Loucy (cell line): ENCODE data around the gene GTSE1.

Experiments used
- H2AFZ ChIP-seq: fragments of 200-600 bp; sonication (generic); 2 replicates; pipeline ENCODE4 v1.6.0; 2016; ENCODE audit warnings: antibody characterized with exemption, mild to moderate bottlenecking, low read length, moderate library complexity
- H3F3A ChIP-seq: fragments of 200-600 bp; 2 replicates; pipeline ENCODE4 v1.6.0; 2016; ENCODE audit warnings: antibody characterized with exemption, low read depth, mild to moderate bottlenecking
- H3K27me3 ChIP-seq: fragments of 200-600 bp; sonication (generic); 2 replicates; pipeline ENCODE4 v1.6.1; 2014; ENCODE audit warnings: low read length, mild to moderate bottlenecking; ENCODE audit not compliant: insufficient read depth, poor library complexity, severe bottlenecking
- H3K36me3 ChIP-seq: fragments of 200-600 bp; sonication (generic); 2 replicates; pipeline ENCODE4 v1.6.1; 2016; ENCODE audit warnings: low read length; ENCODE audit not compliant: insufficient read depth
- H3K4me1 ChIP-seq: fragments of 200-600 bp; sonication (generic); 2 replicates; pipeline ENCODE4 v1.5.1; 2014; ENCODE audit warnings: low read length, mild to moderate bottlenecking; ENCODE audit not compliant: insufficient read depth, poor library complexity, severe bottlenecking
- H3K4me2 ChIP-seq: fragments of 200-600 bp; sonication (generic); 2 replicates; pipeline ENCODE4 v1.6.0; 2014; ENCODE audit warnings: antibody characterized with exemption, low read length, low read depth, mild to moderate bottlenecking; ENCODE audit not compliant: poor library complexity, severe bottlenecking
- H3K4me3 ChIP-seq: fragments of 200-600 bp; sonication (generic); 2 replicates; pipeline ENCODE4 v1.5.1; 2014; ENCODE audit warnings: low read length, mild to moderate bottlenecking, mixed read lengths; ENCODE audit not compliant: poor library complexity, severe bottlenecking
- H3K79me2 ChIP-seq: fragments of 200-600 bp; sonication (generic); 2 replicates; pipeline ENCODE4 v1.6.1; 2014; ENCODE audit warnings: low read length; ENCODE audit not compliant: insufficient read depth
- H3K9ac ChIP-seq: fragments of 200-600 bp; sonication (generic); 2 replicates; pipeline ENCODE4 v1.6.0; 2014; ENCODE audit warnings: mild to moderate bottlenecking, low read depth, low read length, moderate library complexity; ENCODE audit not compliant: poor library complexity, severe bottlenecking
- H3K9me2 ChIP-seq: fragments of 200-600 bp; sonication (generic); replicated peaks from 2 replicates; pipeline ENCODE4 v1.6.1; 2016; ENCODE audit warnings: low read depth, low read length, mixed read lengths
- H3K9me3 ChIP-seq: fragments of 200-600 bp; sonication (generic); 2 replicates; pipeline ENCODE4 v1.6.1; 2014; ENCODE audit warnings: mild to moderate bottlenecking, antibody characterized with exemption, low read length, low read depth; ENCODE audit not compliant: insufficient read depth
- H4K20me1 ChIP-seq: fragments of 200-600 bp; sonication (generic); 2 replicates; pipeline ENCODE4 v1.6.0; 2014; ENCODE audit warnings: antibody characterized with exemption, low read length, mild to moderate bottlenecking; ENCODE audit not compliant: insufficient read depth, poor library complexity, severe bottlenecking
- EZH2phosphoT487 ChIP-seq: fragments of 200-600 bp; IDR thresholded peaks from 2 replicates; pipeline ENCODE4 v1.6.1; 2018; ENCODE audit warnings: antibody characterized with exemption, mild to moderate bottlenecking, moderate library complexity, borderline replicate concordance
- TF ChIP-seq, protein P1 (sequence below): fragments of 200-600 bp; sonication (generic); conservative IDR thresholded peaks from 2 replicates; pipeline ENCODE4 v1.5.1; 2014; ENCODE audit warnings: mild to moderate bottlenecking, antibody characterized with exemption, low read length

Gene GTSE1

DNA sequence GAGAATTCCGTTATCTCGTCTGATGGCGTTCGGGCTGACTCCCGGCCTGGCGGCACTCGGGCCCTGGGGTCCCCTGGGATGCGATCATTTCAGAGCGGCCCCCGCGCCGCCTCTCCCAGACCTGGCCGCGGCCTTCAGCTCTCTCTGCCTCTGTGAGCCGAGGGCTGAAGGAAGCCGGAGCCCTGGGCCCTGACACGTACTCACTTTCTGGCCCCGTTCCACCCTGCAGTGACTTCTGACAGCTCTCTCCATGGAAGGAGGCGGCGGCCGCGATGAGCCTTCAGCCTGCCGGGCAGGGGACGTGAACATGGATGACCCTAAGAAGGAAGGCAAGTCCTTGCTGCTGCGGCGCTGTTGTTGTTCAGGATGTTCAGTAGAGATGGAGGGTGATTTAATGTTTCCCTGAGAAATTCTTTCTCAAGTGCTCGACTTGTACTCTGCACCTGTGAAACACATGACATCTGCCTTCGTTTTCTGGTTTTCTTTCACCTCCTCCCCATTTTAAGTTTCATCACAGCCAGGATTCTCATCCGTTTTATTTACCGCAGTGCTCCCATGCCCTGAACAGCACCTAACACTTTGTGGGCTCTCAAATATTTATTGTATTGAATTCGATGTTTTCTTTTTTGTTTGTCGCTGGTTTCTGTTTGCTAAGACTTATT is 612 bp downstream of the GTSE1 start:
- H3K9ac ChIP-seq, result peak overlapping the region; percentile 94
- no peaks in the 10 kb centered on the region for H3K9me2 ChIP-seq
- no peaks in the 10 kb centered on the region for H3F3A ChIP-seq
- peaks cover 52% of the 10 kb centered on the region for H3K4me1 ChIP-seq
- peak overlapping the region; percentile 77 for H3K4me2 ChIP-seq
- H4K20me1 ChIP-seq, result peaks cover 2% of the 10 kb centered on the region
- H2AFZ ChIP-seq, result no peak overlapping the region; the same call in 1 of the 2 replicates
- peaks cover 14% of the 10 kb centered on the region; the same call in 1 of the 2 replicates for H3K36me3 ChIP-seq
- TF ChIP-seq, protein P1, sequence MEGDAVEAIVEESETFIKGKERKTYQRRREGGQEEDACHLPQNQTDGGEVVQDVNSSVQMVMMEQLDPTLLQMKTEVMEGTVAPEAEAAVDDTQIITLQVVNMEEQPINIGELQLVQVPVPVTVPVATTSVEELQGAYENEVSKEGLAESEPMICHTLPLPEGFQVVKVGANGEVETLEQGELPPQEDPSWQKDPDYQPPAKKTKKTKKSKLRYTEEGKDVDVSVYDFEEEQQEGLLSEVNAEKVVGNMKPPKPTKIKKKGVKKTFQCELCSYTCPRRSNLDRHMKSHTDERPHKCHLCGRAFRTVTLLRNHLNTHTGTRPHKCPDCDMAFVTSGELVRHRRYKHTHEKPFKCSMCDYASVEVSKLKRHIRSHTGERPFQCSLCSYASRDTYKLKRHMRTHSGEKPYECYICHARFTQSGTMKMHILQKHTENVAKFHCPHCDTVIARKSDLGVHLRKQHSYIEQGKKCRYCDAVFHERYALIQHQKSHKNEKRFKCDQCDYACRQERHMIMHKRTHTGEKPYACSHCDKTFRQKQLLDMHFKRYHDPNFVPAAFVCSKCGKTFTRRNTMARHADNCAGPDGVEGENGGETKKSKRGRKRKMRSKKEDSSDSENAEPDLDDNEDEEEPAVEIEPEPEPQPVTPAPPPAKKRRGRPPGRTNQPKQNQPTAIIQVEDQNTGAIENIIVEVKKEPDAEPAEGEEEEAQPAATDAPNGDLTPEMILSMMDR, result no peak
- no peak for TF ChIP-seq EZH2phosphoT487
- no peaks in the 10 kb centered on the region for H3K9me3 ChIP-seq
- H3K79me2 ChIP-seq, result peaks cover 73% of the 10 kb centered on the region
- no peaks in the 10 kb centered on the region for H3K27me3 ChIP-seq
- peak overlapping the region; percentile 79 for H3K4me3 ChIP-seq

DNA sequence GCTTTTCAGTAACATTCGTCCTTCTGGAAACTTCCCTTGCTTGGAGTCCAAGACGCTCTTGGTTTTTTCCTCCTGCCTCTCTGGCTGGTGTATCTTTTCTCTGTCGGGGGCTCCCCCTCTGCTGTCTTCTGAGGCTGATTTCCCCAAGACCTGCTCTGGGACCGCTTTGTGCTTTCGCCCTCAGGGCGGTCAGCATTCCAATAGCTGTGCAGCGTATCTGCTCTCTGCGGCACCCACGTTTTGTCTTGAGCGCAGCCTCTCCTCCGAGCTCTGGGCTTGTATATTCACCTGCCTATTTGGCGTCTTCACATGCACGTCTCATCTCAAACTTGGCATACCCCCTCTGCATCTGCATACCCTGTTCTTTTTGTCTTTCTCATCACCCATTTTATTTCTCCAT is 2.4 kb downstream of the GTSE1 start:
- peak overlapping the region; percentile 77 for H3K4me2 ChIP-seq
- peaks cover 91% of the 10 kb centered on the region for H3K79me2 ChIP-seq
- peak overlapping the region; percentile 94 for H3K9ac ChIP-seq
- H2AFZ ChIP-seq, result no peak overlapping the region
- TF ChIP-seq EZH2phosphoT487, result no peak
- TF ChIP-seq, protein P1, result no peak
- no peaks in the 10 kb centered on the region for H3F3A ChIP-seq
- no peaks in the 10 kb centered on the region for H3K9me3 ChIP-seq
- H3K36me3 ChIP-seq, result peaks cover 10% of the 10 kb centered on the region; the same call in 1 of the 2 replicates
- H3K27me3 ChIP-seq, result no peaks in the 10 kb centered on the region
- H3K4me1 ChIP-seq, result peaks cover 51% of the 10 kb centered on the region
- no peaks in the 10 kb centered on the region for H3K9me2 ChIP-seq
- H3K4me3 ChIP-seq, result peak overlapping the region; percentile 79
- peaks cover 14% of the 10 kb centered on the region for H4K20me1 ChIP-seq

DNA sequence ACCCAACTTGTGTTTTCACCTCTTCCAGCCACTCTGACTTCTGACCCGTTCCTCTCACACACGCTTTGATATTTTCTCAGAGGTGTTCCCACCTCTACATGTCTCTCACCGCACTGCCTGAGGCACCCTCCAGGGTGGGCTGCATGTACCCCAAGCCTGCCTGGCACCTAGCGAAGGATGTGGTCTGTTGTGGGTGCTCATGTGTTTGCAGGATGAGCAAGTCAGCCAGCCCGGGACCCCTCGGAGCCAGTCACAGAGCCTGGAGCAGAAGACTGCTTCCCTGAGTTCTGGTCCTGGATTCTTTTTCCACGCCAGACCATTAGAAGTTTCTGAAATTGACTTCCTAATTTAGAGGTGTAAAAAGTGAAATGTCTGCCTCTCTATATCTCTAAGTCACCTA is 3.8 kb downstream of the GTSE1 start:
- Histone ChIP-seq H3K36me3 (peaks cover 14% of the 10 kb centered on the region; the same call in 1 of the 2 replicates), H3K79me2 (peaks cover 96% of the 10 kb centered on the region), H3K9me2 (no peaks in the 10 kb centered on the region), H3K9ac (peak overlapping the region; percentile 47), H3K4me3 (peak overlapping the region; percentile 56), H3K4me1 (peaks cover 49% of the 10 kb centered on the region), H4K20me1 (peaks cover 14% of the 10 kb centered on the region), H3K27me3 (no peaks in the 10 kb centered on the region), H3K9me3 (no peaks in the 10 kb centered on the region), H3K4me2 (peak overlapping the region; percentile 67), H3F3A (no peaks in the 10 kb centered on the region), H2AFZ (no peak overlapping the region)
- no peak for TF ChIP-seq EZH2phosphoT487
- TF ChIP-seq, protein P1, result no peak
